Measurements from ENCODE around the gene USP17L28.
"Not testable (repeated sequence)": the region's sequence is repeated elsewhere in the genome, so short reads cannot be mapped to it uniquely, and the experiment has no call there.

Gene USP17L28

GRCh38 chr4:9348593-9348992 is at the start of gene USP17L28:
Gene USP17L28 (plus strand): TSS chr4:9348893. CDS start chr4:9348893, 0 bp downstream.
- not testable (repeated sequence) for DNase-seq (ENCODE audit: low read depth)

- DNase-seq (ENCODE audit: low read depth): not testable (repeated sequence)
Observed at GRCh38 chr4:9324191-9324590, 24.5 kb upstream of the USP17L28 start.

- not testable (repeated sequence) for DNase-seq (ENCODE audit: low read depth)
Observed at GRCh38 chr4:9324865-9325264, 23.8 kb upstream of the USP17L28 start, which contains the start of gene USP17L24. Gene USP17L24 (plus strand): TSS chr4:9325165. CDS start chr4:9325165, 0 bp downstream.

GRCh38 chr4:9329611-9330010 is 19.1 kb upstream of the USP17L28 start, which contains the start of gene USP17L25:
Gene USP17L25 (plus strand): TSS chr4:9329911. CDS start chr4:9329911, 0 bp downstream.
- DNase-seq (ENCODE audit: low read depth): not testable (repeated sequence)

GRCh38 chr4:9334358-9334757 is 14.3 kb upstream of the USP17L28 start, which contains the start of gene USP17L26:
Gene USP17L26 (plus strand): TSS chr4:9334658. CDS start chr4:9334658, 0 bp downstream.
- not testable (repeated sequence) for DNase-seq (ENCODE audit: low read depth)

GRCh38 chr4:9339103-9339502 is 9.6 kb upstream of the USP17L28 start, which contains the start of gene USP17L5:
Gene USP17L5 (plus strand): TSS chr4:9339403. CDS start chr4:9339403, 0 bp downstream.
- not testable (repeated sequence) for DNase-seq (ENCODE audit: low read depth)

- not testable (repeated sequence) for DNase-seq (ENCODE audit: low read depth)
Observed at GRCh38 chr4:9343848-9344247, 4.8 kb upstream of the USP17L28 start, which contains the start of gene USP17L27. Gene USP17L27 (plus strand): TSS chr4:9344148. CDS start chr4:9344148, 0 bp downstream.

GRCh38 chr4:9350866-9351265 is 2.2 kb downstream of the USP17L28 start:
- DNase-seq (ENCODE audit: low read depth): not testable (repeated sequence)

GRCh38 chr4:9353338-9353737 is 4.6 kb downstream of the USP17L28 start, which contains the start of gene USP17L29:
Gene USP17L29 (plus strand): TSS chr4:9353638. CDS start chr4:9353638, 0 bp downstream.
- DNase-seq (ENCODE audit: low read depth): not testable (repeated sequence)

- not testable (repeated sequence) for DNase-seq (ENCODE audit: low read depth)
Observed at GRCh38 chr4:9362829-9363228, 14.1 kb downstream of the USP17L28 start, which contains the start of gene USP17L30. Gene USP17L30 (plus strand): TSS chr4:9363129. CDS start chr4:9363129, 0 bp downstream.

GRCh38 chr4:9379881-9380280 is 31.2 kb downstream of the USP17L28 start:
- DNase-seq (ENCODE audit: low read depth): not testable (repeated sequence)

GRCh38 chr4:9381012-9381534 is 32.4 kb downstream of the USP17L28 start:
- DNase-seq (ENCODE audit: low read depth): peak; percentile 12

GRCh38 chr4:9384126-9384525 is 35.4 kb downstream of the USP17L28 start:
- DNase-seq (ENCODE audit: low read depth): no peak

- DNase-seq (ENCODE audit: low read depth): not testable (repeated sequence)
Observed at GRCh38 chr4:9389001-9389400, 40.3 kb downstream of the USP17L28 start.

Data from stimulated activated CD8-positive, alpha-beta memory T cell treated with anti-CD3 and anti-CD28 coated beads, Interleukin-15, amount 100 ng/mL, for 24 hours (primary cell).